HG02678 (cell line): ENCODE results near the gene HSPB1.
"Not testable (repeated sequence)": the region's sequence is repeated elsewhere in the genome, so short reads cannot be mapped to it uniquely, and the experiment has no call there.

Experiments
- ATAC-seq: cut with Tn5 transposase; IDR thresholded peaks from one replicate; pipeline ENCODE4 v1.9.1; 2021; ENCODE audit warnings: mild to moderate bottlenecking, moderate library complexity; ENCODE audit not compliant: unreplicated experiment

The HSPB1 gene

DNA sequence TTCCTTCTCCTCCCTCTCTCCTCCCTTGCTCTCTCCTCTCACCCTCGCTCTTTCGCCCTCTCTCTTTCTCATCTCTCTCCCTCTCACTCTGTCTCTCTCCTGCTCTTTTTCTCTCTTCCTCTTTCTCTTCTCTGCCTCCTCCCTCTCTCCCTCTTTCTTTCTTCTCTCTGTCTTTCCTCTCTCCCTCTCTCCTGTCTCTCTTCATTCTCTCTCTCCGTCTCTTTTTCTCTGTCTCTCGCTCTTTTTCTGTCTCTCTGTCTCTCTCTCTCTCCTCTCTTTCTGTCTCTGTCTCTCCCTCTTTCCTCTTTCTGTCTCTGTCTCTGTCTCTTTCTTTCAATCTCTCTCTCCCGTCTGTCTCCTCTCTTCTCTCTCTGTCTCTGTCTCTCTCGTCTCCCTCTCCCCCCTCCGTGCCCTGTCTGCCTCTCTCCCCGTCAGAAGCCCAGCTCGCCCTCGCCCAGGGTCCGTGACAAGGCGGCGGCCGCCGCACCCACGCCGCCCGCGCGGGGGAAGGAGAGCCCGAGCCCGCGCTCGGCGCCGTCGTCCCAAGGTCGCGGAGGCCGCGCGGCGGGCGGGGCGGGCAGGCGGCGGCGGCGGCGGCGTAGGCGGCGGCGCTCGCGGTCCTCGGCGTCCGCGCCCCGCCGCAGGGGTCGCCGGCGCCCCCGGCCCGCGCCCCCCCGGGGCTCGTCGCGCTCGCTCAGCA, 21.3 kb upstream of the HSPB1 start:
- ATAC-seq = no peak

- no peak for ATAC-seq
Measured at GRCh38 chr7:76281706-76282343, 20.6 kb upstream of the HSPB1 start.

DNA sequence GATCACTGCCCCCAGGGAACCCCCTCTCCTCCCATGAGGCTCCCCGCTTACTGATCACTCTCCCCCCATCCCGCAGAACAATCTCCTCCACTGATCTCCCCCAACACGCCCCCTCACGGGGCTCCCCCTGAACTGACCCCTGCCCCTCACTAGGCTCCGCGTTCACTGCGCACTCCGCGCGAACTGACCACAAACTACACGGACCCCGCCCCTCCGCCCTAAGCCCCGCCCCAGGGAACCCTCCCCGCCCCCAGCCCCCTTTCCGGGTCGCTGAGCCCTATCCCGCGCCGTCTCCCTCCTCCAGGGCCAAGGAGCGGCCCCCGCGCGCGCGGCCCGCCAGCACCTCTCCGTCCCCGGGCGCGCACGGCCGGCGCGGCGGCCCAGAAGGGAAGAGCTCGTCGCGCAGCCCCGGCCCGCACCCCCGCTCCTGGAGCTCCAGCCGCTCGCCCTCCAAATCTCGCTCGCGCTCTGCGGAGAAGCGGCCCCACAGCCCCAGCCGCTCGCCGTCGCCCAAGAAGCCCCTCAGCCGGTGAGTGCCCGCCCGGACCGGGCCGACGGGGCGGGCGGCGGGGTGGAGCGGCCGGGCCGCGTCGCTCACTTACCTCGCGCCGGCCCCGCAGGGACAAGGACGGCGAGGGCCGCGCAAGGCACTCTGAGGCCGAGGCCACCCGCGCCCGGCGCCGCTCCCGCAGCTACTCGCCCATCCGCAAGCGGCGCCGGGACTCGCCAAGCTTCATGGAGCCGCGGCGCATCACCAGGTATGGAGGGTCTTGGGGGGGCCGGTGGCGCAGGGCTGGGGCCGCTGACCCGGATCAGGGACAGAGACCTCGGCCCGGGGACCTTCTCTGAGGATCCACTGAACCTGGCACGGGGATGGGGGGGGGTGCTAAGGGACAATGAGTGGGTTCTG, 19.9 kb upstream of the HSPB1 start:
- no peak for ATAC-seq

DNA sequence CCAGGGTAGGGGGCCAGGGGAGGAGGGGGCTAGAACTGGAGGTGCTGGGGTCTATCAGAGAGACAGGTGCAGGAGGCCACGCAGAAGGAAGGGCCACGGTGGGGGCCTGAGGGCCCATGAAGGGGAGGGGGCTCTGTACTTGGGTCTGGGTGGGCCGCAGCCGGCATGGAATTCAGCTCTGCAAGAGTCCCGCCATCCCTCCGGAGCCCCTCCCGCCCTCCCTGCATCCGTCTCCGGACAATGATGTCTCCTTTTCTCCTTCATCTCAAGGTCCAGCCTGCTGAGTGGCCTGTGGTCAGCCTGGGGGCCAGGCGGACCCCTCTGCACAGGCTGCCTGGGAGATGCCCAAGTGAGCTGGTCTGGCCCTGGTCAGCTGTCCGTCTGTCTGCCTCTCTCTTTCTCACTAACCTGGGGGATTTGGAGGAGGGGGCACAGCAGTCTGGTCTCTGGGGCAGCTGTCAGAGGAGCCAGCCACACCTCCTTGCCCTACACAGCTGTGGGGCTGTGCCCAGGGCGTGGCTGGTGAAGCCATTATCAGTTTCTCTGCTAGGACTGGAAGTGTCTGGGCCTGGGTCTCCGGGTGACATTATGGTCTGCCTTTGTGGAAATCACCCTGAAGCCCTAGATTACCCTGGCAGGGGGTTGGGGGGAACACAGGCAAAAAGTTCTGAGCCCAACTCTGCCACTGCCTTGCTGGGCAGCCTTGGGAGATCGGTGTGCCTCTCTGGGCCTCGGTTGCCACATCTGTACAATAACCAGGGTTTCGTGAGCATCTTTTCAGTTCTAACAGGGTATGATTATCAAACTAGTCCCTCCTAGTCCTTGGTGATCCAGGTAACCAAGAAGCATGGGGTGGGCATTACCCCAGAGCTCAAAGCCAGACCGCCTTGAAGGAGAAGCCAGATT, 19.0 kb upstream of the HSPB1 start:
- ATAC-seq = no peak

- ATAC-seq = no peak
Measured at GRCh38 chr7:76285604-76286374, 16.7 kb upstream of the HSPB1 start.

DNA sequence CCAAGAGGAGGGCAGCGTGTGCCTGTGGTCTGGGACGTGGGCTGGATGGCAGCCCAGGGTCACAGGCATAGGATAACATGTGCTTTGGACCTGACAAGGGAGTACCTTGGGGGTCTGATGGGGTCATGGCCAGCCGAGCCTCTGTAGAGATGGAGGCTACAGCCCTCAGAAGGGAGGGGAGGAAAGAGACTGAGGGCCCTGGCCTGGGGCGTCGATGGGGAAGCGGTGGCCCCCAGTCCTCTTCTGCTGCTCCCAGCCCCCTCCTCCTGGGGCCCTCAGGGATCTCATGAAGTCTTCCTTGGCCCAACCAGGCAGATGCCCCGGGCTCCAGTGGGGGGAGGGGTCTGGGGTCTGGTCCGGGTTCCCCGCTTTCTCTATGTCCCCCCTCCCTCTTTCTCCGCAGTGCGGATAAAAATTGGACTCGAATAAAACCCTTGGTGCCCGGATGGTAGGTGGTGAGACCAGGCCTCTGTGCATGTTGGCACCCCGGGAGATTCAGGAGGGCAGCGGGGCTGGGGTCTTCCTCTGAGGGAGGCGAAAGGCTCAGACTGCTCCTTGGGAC, 15.6 kb upstream of the HSPB1 start:
- ATAC-seq = no peak

DNA sequence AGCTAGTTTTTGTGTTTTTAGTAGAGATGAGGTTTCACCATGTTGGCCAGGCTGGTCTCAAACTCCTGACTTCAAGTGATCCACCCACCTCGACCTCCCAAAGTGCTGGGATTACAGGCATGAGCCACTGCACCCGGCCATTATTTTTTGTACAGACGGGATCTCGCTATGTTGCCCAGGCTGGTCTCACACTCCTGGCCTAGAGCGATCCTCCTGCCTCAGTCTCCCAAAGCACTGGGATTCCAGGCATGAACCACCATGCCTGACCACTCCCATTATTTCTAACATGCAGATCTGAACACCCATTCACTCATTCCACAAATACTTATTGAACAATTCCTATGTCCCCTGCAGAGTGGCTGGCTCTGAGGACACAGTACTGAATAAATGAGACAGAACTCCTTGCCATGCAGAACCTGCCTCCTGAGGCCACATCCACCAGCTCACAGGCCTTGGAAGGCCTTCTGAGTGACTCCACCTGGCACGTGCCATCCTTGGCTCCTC, 11.6 kb upstream of the HSPB1 start:
- not testable (repeated sequence) for ATAC-seq

DNA sequence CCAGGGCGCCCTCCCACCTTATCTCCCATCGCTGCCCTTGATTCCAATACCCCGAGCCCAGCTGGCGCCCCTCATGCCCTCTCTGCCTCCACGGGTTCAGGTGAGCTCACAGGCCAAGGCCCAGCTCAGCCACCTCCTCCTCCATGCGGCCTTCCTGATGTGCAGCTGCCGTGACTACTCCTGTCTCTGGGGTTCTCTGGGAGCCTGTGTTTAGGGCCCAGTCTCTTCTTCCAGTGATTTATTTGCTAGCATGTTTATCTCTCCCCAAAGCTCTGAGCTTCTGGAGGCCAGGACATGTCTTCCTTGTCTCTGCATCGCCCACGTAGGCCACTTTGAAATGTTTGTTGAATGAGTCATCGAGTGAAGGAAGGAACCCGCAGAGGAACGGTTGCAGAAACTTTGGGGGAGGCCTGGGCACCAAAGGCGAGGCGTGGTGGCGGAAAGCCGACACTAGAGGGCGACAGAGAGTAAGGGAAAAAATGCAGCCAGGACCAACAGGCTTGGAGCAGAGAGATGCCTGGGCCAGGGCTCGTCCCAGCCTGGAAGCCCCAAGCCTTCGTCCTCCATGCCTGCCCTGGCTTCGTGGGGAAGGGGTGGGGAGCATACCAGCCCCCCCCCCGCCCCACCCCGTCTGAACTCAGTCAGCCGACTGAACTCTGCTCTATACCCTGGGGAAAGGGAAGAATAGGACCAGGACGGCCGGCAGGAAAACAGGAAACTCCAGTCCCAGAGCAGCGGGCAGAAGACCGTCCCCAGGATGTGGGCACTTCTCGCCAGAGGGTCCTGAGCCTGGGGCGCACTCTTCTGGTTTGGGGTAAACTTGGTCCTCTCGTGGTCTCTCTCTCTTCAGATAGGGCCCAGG, 10.9 kb upstream of the HSPB1 start:
- peak; percentile 75 for ATAC-seq

DNA sequence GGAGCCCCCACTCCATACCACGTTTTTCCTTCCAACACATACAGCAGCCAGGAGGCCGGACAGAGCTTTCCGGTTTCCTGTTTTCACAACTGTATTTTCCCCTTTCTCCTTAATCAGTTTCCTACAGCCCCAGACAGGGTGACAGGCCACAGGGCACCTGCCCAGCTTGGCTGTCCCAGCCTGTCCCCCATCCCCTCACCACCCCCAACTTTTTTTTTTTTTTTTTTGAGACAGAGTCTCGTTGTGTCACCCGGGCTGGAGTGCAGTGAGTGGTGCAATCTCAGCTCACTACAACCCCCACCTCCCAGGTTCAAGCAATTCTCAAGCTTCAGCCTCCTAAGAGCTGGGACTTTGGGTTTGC, 10.3 kb upstream of the HSPB1 start:
- no peak for ATAC-seq

DNA sequence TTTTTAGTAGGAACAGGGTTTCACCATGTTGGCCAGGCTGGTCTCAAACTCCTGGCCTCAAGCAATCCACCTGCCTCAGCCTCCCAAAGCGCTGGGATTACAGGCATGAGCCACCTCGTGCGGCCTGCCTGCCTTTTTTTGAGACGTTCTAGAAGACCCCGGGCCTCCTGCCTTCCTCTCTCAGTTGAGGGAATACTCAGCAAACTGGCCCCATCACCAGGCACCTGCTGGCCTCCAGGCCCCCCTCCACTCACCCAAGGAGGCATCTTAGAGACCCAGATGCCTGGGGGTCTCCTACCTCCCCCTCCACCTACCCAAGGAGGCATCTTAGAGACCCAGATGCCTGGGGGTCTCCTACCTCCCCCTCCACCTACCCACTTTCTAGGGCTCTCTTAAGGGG, 9.6 kb upstream of the HSPB1 start:
- ATAC-seq = not testable (repeated sequence)

- ATAC-seq = no peak
Measured at GRCh38 chr7:76293407-76293901, 9.0 kb upstream of the HSPB1 start.

DNA sequence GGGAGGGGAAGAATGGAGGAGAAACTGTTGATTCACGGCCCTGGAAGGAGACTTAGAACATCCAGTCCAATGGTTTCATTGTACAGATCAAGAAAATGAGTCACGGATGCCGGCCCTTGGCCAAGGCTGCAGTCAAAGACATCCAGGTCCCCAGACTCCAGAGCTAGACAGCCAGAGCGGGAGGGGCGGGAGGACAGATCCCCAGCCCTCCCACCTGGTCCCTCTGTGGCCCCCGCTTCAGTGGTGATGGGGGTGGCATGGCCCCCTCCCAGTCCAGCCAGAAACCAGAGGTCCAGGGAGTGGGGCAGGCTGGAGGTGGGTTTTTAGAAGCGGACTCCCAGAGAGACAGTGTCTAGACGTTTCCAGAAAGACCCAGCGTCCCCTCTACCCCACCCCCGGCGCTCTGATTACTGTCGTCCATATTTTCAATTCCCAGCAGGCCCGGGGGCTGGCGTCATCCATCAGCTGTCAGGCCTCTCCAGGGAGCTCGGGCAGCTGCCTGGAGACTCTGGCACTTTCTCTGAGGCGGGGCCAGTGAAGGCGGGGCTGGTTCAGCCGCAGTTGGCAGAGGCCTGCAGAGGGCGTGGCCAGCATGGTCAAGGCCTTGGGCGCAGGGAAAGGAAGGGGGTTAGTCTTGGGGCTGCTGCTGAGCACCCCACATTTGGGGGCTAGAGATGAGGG, 8.0 kb upstream of the HSPB1 start:
- peak; percentile 53 for ATAC-seq

DNA sequence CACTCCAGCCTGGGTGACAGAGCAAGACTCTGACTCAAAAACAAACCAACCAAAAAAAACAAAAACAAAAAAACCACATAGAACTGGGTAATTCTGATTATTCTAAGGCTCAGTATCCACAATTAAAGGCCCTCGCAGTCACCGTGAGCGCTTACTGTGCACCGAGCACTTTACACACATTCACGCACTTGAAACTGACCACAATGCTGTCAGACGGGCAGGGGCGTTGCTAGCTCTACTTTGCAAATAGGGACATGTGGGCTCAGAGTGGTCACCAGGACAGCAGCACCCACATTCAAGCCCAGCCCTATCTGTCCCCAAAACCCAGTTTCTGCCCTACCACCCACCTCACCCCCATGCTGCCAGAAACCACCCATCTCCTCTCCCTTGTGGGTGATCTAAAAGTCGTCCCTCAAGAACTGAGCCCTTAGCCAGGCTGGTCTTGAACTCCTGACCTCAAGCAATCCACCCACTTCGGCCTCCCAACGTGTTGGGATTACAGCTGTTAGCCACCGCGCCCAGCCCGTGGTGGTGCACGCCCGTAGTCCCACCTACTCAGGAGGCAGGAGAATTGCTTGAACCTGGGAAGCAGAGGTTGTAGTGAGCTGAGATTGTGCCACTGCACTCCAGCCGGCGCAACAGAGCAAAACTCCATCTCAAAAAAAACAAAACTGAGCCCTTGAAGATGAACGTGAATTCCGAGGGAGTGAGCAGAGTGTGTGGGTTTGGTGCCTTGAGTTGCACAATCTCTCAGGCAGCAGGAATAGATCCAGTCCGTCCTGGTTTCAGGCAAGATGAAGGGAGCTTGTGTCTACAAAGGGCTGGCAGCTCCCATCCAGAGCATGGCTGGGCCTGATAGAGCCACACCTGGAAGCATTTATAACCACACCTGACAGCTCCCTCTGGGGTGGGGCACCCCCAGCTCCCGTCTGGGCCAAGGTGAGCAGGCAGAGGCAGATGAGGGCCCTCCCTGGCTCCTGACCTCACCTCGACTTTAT, 5.4 kb upstream of the HSPB1 start:
- no peak for ATAC-seq

- no peak for ATAC-seq
Measured at GRCh38 chr7:76300166-76300731, 2.2 kb upstream of the HSPB1 start.

GRCh38 chr7:76301000-76301399, 1.5 kb upstream of the HSPB1 start:
- ATAC-seq = no peak
